ENCODE data around the gene CAP2. TPM values are rescaled to one million over a fixed set of nuclear protein-coding genes. Genes with fewer than 3 reads are reported as not detected.
"Not testable (repeated sequence)": the region's sequence is repeated elsewhere in the genome, so short reads cannot be mapped to it uniquely, and the experiment has no call there.

CAP2 gene
- polyA plus RNA-seq, 4 donors = 13.4 to 15.6 (median 14.0) TPM

GRCh38 chr6:17396256-17396655, 2.9 kb downstream of the CAP2 start:
- DNase-seq (ENCODE audit: low read depth in 4 of 4, low spot score in 3 of 4) = no peak

GRCh38 chr6:17397764-17398194, 4.4 kb downstream of the CAP2 start:
- no peak for DNase-seq (ENCODE audit: low read depth in 4 of 4, low spot score in 3 of 4)

DNA sequence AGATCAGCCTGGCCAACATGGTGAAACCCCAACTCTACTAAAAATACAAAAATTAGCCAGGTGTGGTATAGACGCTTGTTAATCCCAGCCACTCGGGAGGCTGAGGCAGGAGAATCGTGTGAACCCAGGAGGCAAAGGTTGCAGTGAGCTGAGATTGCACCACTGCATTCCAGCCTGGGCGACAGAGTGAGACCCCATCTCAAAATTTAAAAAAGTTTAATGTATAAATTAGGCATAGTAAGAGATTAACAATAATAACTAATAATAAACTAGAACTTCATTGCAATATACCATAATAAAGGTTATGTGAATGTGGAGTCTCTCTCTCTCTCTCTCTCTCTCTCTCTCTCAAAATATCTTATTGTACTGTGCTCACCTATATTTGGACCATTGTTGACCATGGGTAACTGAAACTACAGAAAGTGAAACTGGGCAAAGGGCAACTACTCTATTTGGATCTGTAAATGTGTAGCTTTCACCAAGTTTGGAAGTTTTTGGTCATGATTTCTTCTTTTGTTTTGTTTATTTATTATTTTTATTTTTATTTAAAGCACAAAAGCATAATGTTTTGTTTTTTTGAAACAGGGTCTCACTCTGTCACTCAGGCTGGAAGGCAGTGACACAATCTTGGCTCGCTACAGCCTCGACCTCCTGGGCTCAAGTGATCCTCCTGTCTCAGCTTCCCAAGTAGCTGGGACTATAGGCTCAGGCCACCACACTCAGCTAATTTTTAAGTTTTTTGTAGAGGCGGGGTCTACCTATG, 12.0 kb downstream of the CAP2 start:
- DNase-seq (ENCODE audit: low read depth in 4 of 4, low spot score in 3 of 4) = not testable (repeated sequence)

DNA sequence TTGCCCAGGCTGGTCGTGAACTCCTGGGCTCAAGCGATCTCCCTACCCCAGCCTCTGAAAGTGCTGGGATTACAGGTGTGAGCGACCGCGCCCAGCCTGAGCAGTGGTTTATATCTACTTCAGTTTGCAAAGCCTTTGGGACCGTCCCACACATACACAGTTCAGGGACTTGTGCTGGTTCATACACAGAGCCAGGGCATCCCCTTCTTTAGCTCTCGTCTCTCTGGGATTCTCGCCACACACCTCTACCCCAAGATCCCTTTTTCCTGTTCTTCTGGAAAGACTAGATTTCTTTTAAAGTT, 12.5 kb downstream of the CAP2 start:
- DNase-seq (ENCODE audit: low read depth in 4 of 4, low spot score in 3 of 4) = no peak

DNA sequence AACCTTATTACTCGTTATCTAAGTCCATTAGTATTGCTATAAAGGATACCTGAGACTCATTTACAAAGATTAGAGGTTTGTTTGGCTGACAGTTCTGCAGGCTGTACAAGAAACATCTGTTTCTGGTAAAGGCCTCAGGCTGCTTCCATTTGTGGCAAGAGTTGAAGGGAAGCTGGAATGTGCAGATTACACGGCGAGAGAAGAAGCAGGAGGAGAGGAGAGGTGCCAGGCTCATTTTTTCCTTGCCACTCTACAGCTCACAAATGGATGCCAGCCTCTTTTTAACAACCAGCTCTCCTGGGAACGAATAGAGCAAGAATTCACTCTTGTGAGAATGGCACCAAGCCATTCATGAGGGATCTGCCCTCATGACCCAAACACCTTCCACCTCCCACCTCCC, 14.7 kb downstream of the CAP2 start:
- no peak for DNase-seq (ENCODE audit: low read depth in 4 of 4, low spot score in 3 of 4)

- DNase-seq (ENCODE audit: low read depth in 4 of 4, low spot score in 3 of 4) = no peak
Observed at GRCh38 chr6:17410281-17410680, 16.9 kb downstream of the CAP2 start.

GRCh38 chr6:17413313-17413750, 19.9 kb downstream of the CAP2 start:
- DNase-seq (ENCODE audit: low read depth in 4 of 4, low spot score in 3 of 4) = no peak

DNA sequence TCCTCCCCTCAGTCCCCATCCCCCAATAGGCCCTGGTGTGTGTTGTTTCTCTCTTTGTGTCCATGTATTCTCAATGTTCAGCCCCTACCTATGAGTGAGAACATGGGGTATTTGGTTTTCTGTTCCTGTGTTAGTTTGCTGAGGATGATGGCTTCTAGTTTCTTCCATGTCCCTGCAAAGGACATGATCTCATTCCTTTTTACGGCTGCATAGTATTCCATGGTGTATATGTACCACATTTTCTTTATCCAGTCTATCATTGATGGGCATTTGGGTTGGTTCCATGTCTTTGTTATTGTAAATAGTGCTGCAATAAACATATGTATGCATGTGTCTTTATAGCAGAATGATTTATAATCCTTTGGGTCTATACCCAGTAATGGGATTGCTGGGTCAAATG, 21.0 kb downstream of the CAP2 start:
- not testable (repeated sequence) for DNase-seq (ENCODE audit: low read depth in 4 of 4, low spot score in 3 of 4)

DNA sequence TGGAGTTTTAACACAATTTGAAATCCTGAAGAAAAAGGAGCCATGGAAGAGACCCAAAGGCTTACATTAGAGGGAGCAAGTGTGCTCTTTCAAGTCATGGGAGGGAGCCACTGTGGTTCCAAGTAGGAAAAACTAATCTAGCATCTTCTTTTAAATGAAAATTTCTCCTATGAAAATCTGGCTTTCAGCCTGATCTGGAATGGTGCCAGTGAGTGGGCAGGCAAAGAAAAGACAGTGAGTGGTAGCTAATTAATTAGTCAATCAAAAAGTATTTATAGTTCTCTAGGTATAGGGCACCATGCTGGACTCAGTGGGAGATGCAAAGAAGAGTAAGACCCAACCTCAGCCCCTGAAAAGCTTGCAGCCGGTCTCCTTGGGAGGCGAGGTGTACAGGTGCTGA, 21.9 kb downstream of the CAP2 start:
- no peak for DNase-seq (ENCODE audit: low read depth in 4 of 4, low spot score in 3 of 4)

DNA sequence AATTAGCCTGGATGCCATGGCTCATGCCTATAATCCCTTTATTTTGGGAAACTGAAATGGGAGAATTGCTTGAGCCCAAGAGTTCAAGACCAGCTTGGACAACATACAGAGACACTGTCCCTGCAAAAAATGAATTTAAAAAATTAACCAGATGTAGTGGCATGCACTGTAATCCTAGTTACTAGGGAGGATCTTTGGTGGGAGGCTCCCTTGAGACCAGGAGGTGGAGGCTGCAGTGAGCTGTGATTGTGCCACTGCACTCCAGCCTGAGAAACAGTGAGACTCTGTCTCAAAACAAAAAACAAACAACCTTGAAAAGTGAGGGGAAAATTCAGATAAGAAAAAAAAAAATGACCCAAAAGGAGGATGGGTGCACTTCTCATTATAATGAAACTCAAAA, 23.4 kb downstream of the CAP2 start:
- no peak for DNase-seq (ENCODE audit: low read depth in 4 of 4, low spot score in 3 of 4)

- no peak for DNase-seq (ENCODE audit: low read depth in 4 of 4, low spot score in 3 of 4)
Observed at GRCh38 chr6:17417817-17418216, 24.4 kb downstream of the CAP2 start.

DNA sequence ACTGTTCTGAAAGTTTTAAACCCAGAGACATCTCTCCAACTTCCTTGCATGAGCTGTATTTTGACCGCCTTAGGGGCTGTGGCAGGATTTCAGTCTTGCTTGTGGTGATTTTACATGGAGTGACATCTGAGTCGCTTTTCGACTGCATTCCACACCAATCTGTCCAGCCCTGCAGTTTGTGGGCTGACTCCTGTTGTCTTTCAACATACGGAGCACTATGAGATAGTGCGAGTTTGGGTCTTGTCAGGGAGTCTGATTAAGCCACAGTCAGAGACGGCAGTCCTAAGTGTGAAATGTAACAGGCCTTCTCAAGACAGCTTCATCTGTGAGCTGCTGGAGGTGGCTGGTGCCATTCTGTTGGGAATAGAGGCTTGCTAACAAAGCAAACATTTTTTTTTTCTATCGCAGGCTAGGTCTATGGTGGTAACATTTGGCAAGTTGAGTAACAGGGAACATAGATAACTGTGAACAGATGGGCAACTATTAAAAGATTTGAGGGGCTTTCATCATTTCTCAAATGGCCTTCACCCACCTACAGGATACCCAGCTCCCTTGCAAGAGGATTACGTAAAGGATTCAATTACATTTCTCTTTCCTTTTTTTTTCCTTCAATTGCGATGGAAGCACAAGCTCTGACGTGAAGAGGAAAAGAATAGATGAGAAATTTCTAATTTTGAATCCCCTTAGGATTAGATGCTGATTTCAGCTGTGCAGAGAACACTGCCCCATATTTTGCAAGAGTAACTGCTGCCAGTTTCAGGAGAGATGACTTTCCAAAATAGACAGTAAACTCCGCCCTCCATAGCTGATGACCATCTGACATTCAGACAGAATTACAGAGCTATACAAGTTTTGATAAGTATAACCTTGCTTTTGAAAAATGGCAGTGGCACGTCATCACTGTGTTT, 25.1 kb downstream of the CAP2 start:
- no peak for DNase-seq (ENCODE audit: low read depth in 4 of 4, low spot score in 3 of 4)

DNA sequence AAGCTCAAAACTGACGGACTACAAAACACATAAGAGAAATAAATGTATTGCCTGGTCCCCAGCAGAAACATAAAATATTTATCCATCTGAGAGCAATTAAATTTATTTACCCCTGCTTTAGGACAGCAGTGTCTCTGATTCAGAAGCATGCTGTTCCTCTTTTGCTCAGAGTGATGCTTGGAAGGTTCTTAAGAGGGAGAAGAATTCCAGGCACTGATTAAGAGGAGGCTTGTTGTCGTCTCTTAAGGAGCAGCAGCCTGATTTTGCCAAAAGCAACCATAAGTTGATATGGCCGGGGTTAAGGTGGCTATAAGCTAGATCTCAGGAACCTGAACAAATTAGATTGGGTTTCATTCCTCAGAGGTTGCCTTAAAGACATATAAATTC, 25.8 kb downstream of the CAP2 start:
- DNase-seq (ENCODE audit: low read depth in 4 of 4, low spot score in 3 of 4) = no peak

- no peak for DNase-seq (ENCODE audit: low read depth in 4 of 4, low spot score in 3 of 4)
Observed at GRCh38 chr6:17420368-17420767, 27.0 kb downstream of the CAP2 start.

GRCh38 chr6:17421406-17421805, 28.0 kb downstream of the CAP2 start:
- no peak for DNase-seq (ENCODE audit: low read depth in 4 of 4, low spot score in 3 of 4)

GRCh38 chr6:17423026-17423425, 29.6 kb downstream of the CAP2 start:
- DNase-seq (ENCODE audit: low read depth in 4 of 4, low spot score in 3 of 4) = no peak

DNA sequence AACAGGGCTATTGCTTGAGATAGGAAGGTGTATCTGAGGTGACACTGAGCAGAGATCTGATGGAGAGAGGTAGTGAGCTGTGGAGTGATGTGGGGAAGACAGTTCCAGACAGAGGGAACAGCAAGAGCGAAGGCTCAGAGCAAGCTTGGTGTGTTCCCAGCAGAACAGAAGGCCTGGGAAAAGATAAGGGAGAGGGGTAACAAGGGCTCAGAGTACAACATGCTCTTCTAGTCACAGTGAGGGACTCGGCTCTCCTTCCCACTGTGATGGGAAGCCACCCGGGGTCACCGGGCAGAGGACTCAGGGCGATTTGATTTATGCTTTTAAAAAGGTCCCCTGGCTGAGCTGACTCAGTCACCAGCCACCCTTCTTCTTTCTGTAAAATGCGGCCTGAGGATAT, 33.7 kb downstream of the CAP2 start:
- DNase-seq (ENCODE audit: low read depth in 4 of 4, low spot score in 3 of 4) = no peak

DNA sequence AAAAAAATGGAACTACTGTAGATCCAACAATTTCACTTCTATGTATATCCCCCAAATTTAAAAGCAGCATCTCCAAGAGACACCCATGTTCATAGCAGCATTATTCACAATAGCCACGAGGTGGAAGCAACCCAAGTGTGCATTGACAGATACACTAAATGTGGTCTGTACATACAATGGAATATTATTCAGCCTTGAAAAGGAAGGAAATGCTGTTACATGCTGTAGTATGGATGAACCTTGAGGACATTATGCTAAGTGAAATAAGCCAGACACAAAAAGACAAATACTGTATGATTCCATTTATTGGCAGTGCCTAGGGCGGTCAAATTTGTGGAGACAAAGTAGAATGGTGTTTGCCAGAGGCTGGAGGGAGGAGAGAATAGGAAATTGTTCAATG, 34.2 kb downstream of the CAP2 start:
- DNase-seq (ENCODE audit: low read depth in 4 of 4, low spot score in 3 of 4) = no peak

- not testable (repeated sequence) for DNase-seq (ENCODE audit: low read depth in 4 of 4, low spot score in 3 of 4)
Observed at GRCh38 chr6:17428595-17429120, 35.3 kb downstream of the CAP2 start.

GRCh38 chr6:17429383-17430061, 36.1 kb downstream of the CAP2 start:
- no peak for DNase-seq (ENCODE audit: low read depth in 4 of 4, low spot score in 3 of 4)

DNA sequence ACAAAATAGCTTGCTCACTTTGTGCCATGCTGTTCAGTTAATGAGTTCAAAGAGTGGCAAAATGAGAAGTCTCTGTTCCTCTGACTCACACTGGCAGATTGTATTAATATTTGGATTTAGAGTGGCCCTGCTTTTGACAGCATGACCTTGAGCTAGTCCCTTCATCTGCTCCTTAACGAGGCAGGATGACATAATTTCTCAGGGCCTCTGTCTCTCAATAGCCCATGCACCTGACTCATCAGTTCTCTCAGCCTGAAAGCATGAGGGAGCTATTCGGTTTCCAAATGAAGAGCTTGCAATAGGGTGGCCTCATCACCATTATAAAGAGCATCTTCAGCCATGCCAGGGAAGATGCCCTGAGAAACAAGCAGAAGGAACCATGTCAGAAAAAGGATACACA, 38.2 kb downstream of the CAP2 start:
- DNase-seq (ENCODE audit: low read depth in 4 of 4, low spot score in 3 of 4) = no peak

Measured in left renal pelvis (tissue), 4 donors.